Measurements from ENCODE around the gene EXOC1L. TPM values are rescaled to one million over a fixed set of nuclear protein-coding genes. Genes with fewer than 3 reads are reported as not detected.

Gene EXOC1L
- polyA plus RNA-seq (not detected in 3 replicates), polyA minus RNA-seq (not detected in 3 replicates)
- polyA plus RNA-seq (2011; ENCODE audit: low read depth) = not detected
- not detected in 2 replicates for polyA plus RNA-seq (2011; cell fraction: cytosol; rRNA removed)
- polyA plus RNA-seq (2011; cell fraction: nucleus; rRNA removed) = not detected in 2 replicates
- polyA plus RNA-seq (2012; ENCODE audit: low replicate concordance) = not detected in 2 replicates
- polyA minus RNA-seq (2011; cell fraction: cytosol; rRNA and poly(A)+ RNA removed) = not detected
- polyA minus RNA-seq (2011; cell fraction: nucleus; rRNA and poly(A)+ RNA removed) = not detected in 2 replicates

- FAIRE-seq = no peak
- Histone ChIP-seq H3K4me3 (ENCODE audit: control insufficient read depth in 2 of 3, extremely low read depth in 1 of 3, insufficient read depth in 2 of 3, low read depth in 1 of 3, low read length in 3 of 3) (peak within 1 kb of the TSS in 1 of 3 experiments; percentile 2), H3K9ac (ENCODE audit: control insufficient read depth, extremely low read depth, insufficient read depth, low read length) (no peak within 1 kb of the TSS), H3K4me2 (ENCODE audit: control insufficient read depth, extremely low read depth, insufficient read depth, low read depth, low read length) (peak within 1 kb of the TSS; percentile 17), H3K79me2 (ENCODE audit: control insufficient read depth, insufficient read depth, low read length) (no peaks in the 10 kb centered on the region), H3K27ac (ENCODE audit: control insufficient read depth, insufficient read depth, low read length) (no peak within 1 kb of the TSS), H3K36me3 (ENCODE audit: control insufficient read depth in 2 of 2, extremely low read depth in 1 of 2, insufficient read depth in 2 of 2, low read length in 2 of 2) (no peaks in the 10 kb centered on the region), H3K9me3 (ENCODE audit: control insufficient read depth, low read depth, low read length) (no peaks in the 10 kb centered on the region), H3K27me3 (ENCODE audit: control insufficient read depth, extremely low read depth, insufficient read depth, low read length) (peaks cover 5% of the 10 kb centered on the region), H4K20me1 (ENCODE audit: control insufficient read depth, extremely low read depth, insufficient read depth, low read length) (no peaks in the 10 kb centered on the region), H3K4me1 (ENCODE audit: control insufficient read depth, extremely low read depth, insufficient read depth, low read length) (no peaks in the 10 kb centered on the region), H2AFZ (ENCODE audit: control insufficient read depth, low read length) (peak within 1 kb of the TSS; percentile 57), H3K9me1 (ENCODE audit: control insufficient read depth, extremely low read depth, insufficient read depth, low read length) (no peaks in the 10 kb centered on the region)
- TF ChIP-seq EZH2 (IDR thresholded peaks at IDR 0.05; ENCODE audit: low read length) = peak; percentile 38
- no peak for TF ChIP-seq CTCF (optimal IDR thresholded peaks at IDR 0.05 in 1 of 3, IDR thresholded peaks at IDR 0.05 in 1 of 3, conservative IDR thresholded peaks at IDR 0.05 in 1 of 3; ENCODE audit: extremely low read depth in 1 of 3, insufficient read depth in 2 of 3, low read length in 3 of 3)
- no peak for DNase-seq (ENCODE audit: low read depth, low spot score)
- dilution Hi-C loops (cut with MboI; ENCODE audit: extremely low pct_ligation_motif_present, low sequenced_read_pairs) = no loop called here
Observed at GRCh38 chr4:55819634-55820033, at the start of gene EXOC1L. TSS of gene EXOC1L (plus strand) at chr4:55819790. CDS start at chr4:55820027, 237 bp downstream.

GRCh38 chr4:55770662-55771061 is 48.9 kb upstream of the EXOC1L start:
- Histone ChIP-seq H3K4me2 (ENCODE audit: control insufficient read depth, extremely low read depth, insufficient read depth, low read depth, low read length) (no peak overlapping the region), H3K4me1 (ENCODE audit: control insufficient read depth, extremely low read depth, insufficient read depth, low read length) (no peaks in the 10 kb centered on the region), H2AFZ (ENCODE audit: control insufficient read depth, low read length) (no peak overlapping the region), H4K20me1 (ENCODE audit: control insufficient read depth, extremely low read depth, insufficient read depth, low read length) (no peaks in the 10 kb centered on the region), H3K9me1 (ENCODE audit: control insufficient read depth, extremely low read depth, insufficient read depth, low read length) (no peaks in the 10 kb centered on the region), H3K27me3 (ENCODE audit: control insufficient read depth, extremely low read depth, insufficient read depth, low read length) (no peaks in the 10 kb centered on the region), H3K27ac (ENCODE audit: control insufficient read depth, insufficient read depth, low read length) (no peak overlapping the region), H3K9ac (ENCODE audit: control insufficient read depth, extremely low read depth, insufficient read depth, low read length) (no peak overlapping the region), H3K9me3 (ENCODE audit: control insufficient read depth, low read depth, low read length) (no peaks in the 10 kb centered on the region), H3K4me3 (ENCODE audit: control insufficient read depth in 2 of 3, extremely low read depth in 1 of 3, insufficient read depth in 2 of 3, low read depth in 1 of 3, low read length in 3 of 3) (no peak overlapping the region), H3K79me2 (ENCODE audit: control insufficient read depth, insufficient read depth, low read length) (no peaks in the 10 kb centered on the region), H3K36me3 (ENCODE audit: control insufficient read depth in 2 of 2, extremely low read depth in 1 of 2, insufficient read depth in 2 of 2, low read length in 2 of 2) (no peaks in the 10 kb centered on the region)
- dilution Hi-C loops (cut with MboI; ENCODE audit: extremely low pct_ligation_motif_present, low sequenced_read_pairs) = no loop called here
- FAIRE-seq (no peak), DNase-seq (ENCODE audit: low read depth, low spot score) (no peak)
- TF ChIP-seq EZH2 (IDR thresholded peaks at IDR 0.05; ENCODE audit: low read length) (no peak), CTCF (optimal IDR thresholded peaks at IDR 0.05 in 1 of 3, IDR thresholded peaks at IDR 0.05 in 1 of 3, conservative IDR thresholded peaks at IDR 0.05 in 1 of 3; ENCODE audit: extremely low read depth in 1 of 3, insufficient read depth in 2 of 3, low read length in 3 of 3) (no peak)

All from keratinocyte (primary cell).